ENCODE results near the gene JARID2. TPM values are rescaled to one million over a fixed set of nuclear protein-coding genes. Genes with fewer than 3 reads are reported as not detected.

The JARID2 gene
- polyA plus RNA-seq, 1 of the 3 experiments (the other 2 are of a cell fraction), result 3.4 TPM

DNA sequence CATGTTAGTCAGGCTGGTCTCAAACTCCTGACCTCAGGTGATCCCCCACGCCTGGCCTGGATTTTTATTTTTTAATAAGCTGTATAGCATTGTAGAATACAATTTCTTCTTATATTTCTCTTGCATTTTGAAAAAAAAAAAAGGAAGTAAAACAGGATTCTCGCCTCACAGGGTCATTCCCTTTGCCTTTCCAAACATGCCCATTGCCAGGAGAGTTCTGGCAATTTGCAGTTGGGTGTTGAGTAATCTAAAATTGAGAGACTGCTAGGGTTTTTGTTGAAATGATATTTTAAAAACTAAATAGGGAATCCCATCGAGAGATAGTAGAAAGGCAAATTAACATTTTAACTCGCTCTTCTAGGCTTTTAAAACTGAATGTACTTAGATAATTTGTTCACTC, 196.1 kb downstream of the JARID2 start:
- Histone ChIP-seq H3K36me3 (replicated peaks in 1 of 2; ENCODE audit: control insufficient read depth in 1 of 2, insufficient read depth in 2 of 2, low read length in 1 of 2) (no peaks in the 10 kb centered on the region), H3K4me2 (no peak overlapping the region), H3F3A (replicated peaks; ENCODE audit: insufficient read depth) (no peaks in the 10 kb centered on the region), H3K9ac (no peak overlapping the region), H3K79me2 (ENCODE audit: insufficient read depth) (0 out of 2 replicates have a peak, but pooled peaks cover 2% of the 10 kb centered on the region), H2AFZ (ENCODE audit: low read depth) (no peak overlapping the region), H3K4me1 (ENCODE audit: control insufficient read depth in 1 of 2, insufficient read depth in 2 of 2, low read depth in 1 of 2, low read length in 1 of 2) (peaks cover 22 to 46% of the 10 kb centered on the region in 2 experiments), H3K9me3 (no peaks in the 10 kb centered on the region), H4K20me1 (ENCODE audit: insufficient read depth) (no peaks in the 10 kb centered on the region), H3K9me2 (no peaks in the 10 kb centered on the region), H3K4me3 (ENCODE audit: low read depth in 2 of 2, low read length in 1 of 2) (no peak overlapping the region), H3K27ac (ENCODE audit: low read depth in 2 of 2, low read length in 1 of 2) (no peak overlapping the region), H3K27me3 (ENCODE audit: insufficient read depth) (no peaks in the 10 kb centered on the region)
- ChIA-PET CTCF (interaction anchor here (0.6 to 5.6 kb wide), 18 partner anchors 9 to 1232 kb away, joined by 3 to 56 read pairs (median 6); no protein-coding TSS in a partner anchor), POLR2A (interaction anchor here (0.6 kb wide), 1 partner anchor 15 kb away, joined by 4 read pairs; no protein-coding TSS in a partner anchor)
- no peak for TF ChIP-seq ELF1 (IDR thresholded peaks at IDR 0.05)
- no peak for TF ChIP-seq MXI1 (IDR thresholded peaks at IDR 0.05; ENCODE audit: low read depth, low read length)
- TF ChIP-seq NFIC (IDR thresholded peaks at IDR 0.05; ENCODE audit: borderline replicate concordance), result no peak
- TF ChIP-seq YY1 (IDR thresholded peaks at IDR 0.05; ENCODE audit: low read depth), result no peak
- no peak for TF ChIP-seq FOSL2 (IDR thresholded peaks at IDR 0.05; ENCODE audit: borderline replicate concordance, low read depth)
- no peak for TF ChIP-seq TCF12 (IDR thresholded peaks at IDR 0.05)
- TF ChIP-seq CHD2 (IDR thresholded peaks at IDR 0.05; ENCODE audit: low read length, partially characterized antibody), result no peak
- TF ChIP-seq FOXM1 (IDR thresholded peaks at IDR 0.05; ENCODE audit: low read depth), result no peak
- TF ChIP-seq, protein P1, sequence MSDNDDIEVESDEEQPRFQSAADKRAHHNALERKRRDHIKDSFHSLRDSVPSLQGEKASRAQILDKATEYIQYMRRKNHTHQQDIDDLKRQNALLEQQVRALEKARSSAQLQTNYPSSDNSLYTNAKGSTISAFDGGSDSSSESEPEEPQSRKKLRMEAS (IDR thresholded peaks at IDR 0.05; ENCODE audit: low read depth), result no peak
- TF ChIP-seq FOXJ3 (CRISPR knock-in tag; IDR thresholded peaks at IDR 0.05), result no peak
- no peak for TF ChIP-seq EP300 (IDR thresholded peaks at IDR 0.05; ENCODE audit: borderline replicate concordance in 1 of 2, low read depth in 1 of 2, low read length in 1 of 2)
- TF ChIP-seq, protein P2, sequence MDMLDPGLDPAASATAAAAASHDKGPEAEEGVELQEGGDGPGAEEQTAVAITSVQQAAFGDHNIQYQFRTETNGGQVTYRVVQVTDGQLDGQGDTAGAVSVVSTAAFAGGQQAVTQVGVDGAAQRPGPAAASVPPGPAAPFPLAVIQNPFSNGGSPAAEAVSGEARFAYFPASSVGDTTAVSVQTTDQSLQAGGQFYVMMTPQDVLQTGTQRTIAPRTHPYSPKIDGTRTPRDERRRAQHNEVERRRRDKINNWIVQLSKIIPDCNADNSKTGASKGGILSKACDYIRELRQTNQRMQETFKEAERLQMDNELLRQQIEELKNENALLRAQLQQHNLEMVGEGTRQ (IDR thresholded peaks at IDR 0.05; ENCODE audit: borderline replicate concordance, low read depth, low read length), result no peak
- no peak for TF ChIP-seq JUND (IDR thresholded peaks at IDR 0.05)
- no peak for TF ChIP-seq MEF2A (IDR thresholded peaks at IDR 0.05; ENCODE audit: borderline replicate concordance, low read depth)
- no peak for DNase-seq
- 92% methylated on average over 4 of the region's 4 CpGs for WGBS (ENCODE audit: low lambda C conversion rate)

DNA sequence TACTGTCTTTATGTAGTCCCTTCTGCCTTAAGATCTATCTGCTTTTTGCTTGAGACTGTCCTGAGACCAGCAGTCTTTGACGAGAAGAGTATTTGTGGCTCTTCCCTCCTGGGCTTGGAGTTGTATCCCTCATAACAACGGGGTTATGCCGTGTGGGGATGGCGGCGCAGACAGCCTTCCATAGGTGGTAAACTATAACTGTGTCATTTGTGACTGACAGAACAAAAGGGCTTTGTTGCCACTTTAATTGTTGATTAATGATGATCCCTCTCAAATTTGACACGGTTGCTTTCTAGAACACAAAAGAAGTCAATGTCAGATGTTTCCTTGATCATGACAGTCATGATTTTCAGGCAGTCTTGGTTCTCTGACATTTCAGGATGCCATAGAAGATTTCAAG, 196.6 kb downstream of the JARID2 start:
- H3K4me2 ChIP-seq, result no peak overlapping the region
- H4K20me1 ChIP-seq (ENCODE audit: insufficient read depth), result no peaks in the 10 kb centered on the region
- ChIA-PET POLR2A (interaction anchor here (0.6 kb wide), 1 partner anchor 14 kb away, joined by 4 read pairs; no protein-coding TSS in a partner anchor), CTCF (interaction anchor here (1.1 to 5.6 kb wide), 9 partner anchors 10 to 1231 kb away, joined by 3 to 56 read pairs (median 9); no protein-coding TSS in a partner anchor)
- H3K36me3 ChIP-seq (replicated peaks in 1 of 2; ENCODE audit: control insufficient read depth in 1 of 2, insufficient read depth in 2 of 2, low read length in 1 of 2), result no peaks in the 10 kb centered on the region
- no peak for DNase-seq
- no peak overlapping the region for H3K4me3 ChIP-seq (ENCODE audit: low read depth in 2 of 2, low read length in 1 of 2)
- no peaks in the 10 kb centered on the region for H3K27me3 ChIP-seq (ENCODE audit: insufficient read depth)
- no peak overlapping the region for H3K27ac ChIP-seq (ENCODE audit: low read depth in 2 of 2, low read length in 1 of 2)
- H3K79me2 ChIP-seq (ENCODE audit: insufficient read depth), result 0 out of 2 replicates have a peak, but pooled peaks cover 2% of the 10 kb centered on the region
- H3K9me2 ChIP-seq, result no peaks in the 10 kb centered on the region
- 100% methylated on average over 6 of the region's 6 CpGs for WGBS (ENCODE audit: low lambda C conversion rate)
- no peak overlapping the region for H3K9ac ChIP-seq
- no peaks in the 10 kb centered on the region for H3F3A ChIP-seq (replicated peaks; ENCODE audit: insufficient read depth)
- no peak overlapping the region for H2AFZ ChIP-seq (ENCODE audit: low read depth)
- H3K9me3 ChIP-seq, result no peaks in the 10 kb centered on the region
- peaks cover 22 to 46% of the 10 kb centered on the region in 2 experiments for H3K4me1 ChIP-seq (ENCODE audit: control insufficient read depth in 1 of 2, insufficient read depth in 2 of 2, low read depth in 1 of 2, low read length in 1 of 2)
- TF ChIP-seq, protein P3, sequence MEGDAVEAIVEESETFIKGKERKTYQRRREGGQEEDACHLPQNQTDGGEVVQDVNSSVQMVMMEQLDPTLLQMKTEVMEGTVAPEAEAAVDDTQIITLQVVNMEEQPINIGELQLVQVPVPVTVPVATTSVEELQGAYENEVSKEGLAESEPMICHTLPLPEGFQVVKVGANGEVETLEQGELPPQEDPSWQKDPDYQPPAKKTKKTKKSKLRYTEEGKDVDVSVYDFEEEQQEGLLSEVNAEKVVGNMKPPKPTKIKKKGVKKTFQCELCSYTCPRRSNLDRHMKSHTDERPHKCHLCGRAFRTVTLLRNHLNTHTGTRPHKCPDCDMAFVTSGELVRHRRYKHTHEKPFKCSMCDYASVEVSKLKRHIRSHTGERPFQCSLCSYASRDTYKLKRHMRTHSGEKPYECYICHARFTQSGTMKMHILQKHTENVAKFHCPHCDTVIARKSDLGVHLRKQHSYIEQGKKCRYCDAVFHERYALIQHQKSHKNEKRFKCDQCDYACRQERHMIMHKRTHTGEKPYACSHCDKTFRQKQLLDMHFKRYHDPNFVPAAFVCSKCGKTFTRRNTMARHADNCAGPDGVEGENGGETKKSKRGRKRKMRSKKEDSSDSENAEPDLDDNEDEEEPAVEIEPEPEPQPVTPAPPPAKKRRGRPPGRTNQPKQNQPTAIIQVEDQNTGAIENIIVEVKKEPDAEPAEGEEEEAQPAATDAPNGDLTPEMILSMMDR (IDR thresholded peaks at IDR 0.05), result no peak
- no peak for TF ChIP-seq ELF1 (IDR thresholded peaks at IDR 0.05)
- TF ChIP-seq CHD2 (IDR thresholded peaks at IDR 0.05; ENCODE audit: low read length, partially characterized antibody), result no peak
- no peak for TF ChIP-seq MXI1 (IDR thresholded peaks at IDR 0.05; ENCODE audit: low read depth, low read length)
- TF ChIP-seq GABPA (IDR thresholded peaks at IDR 0.05; ENCODE audit: low read depth), result no peak
- TF ChIP-seq RAD21 (IDR thresholded peaks at IDR 0.05; ENCODE audit: low read length), result no peak
- TF ChIP-seq, protein P1 (IDR thresholded peaks at IDR 0.05; ENCODE audit: low read depth), result no peak
- no peak for TF ChIP-seq TEAD4 (IDR thresholded peaks at IDR 0.05; ENCODE audit: borderline replicate concordance, insufficient read depth)
- TF ChIP-seq, protein P4, sequence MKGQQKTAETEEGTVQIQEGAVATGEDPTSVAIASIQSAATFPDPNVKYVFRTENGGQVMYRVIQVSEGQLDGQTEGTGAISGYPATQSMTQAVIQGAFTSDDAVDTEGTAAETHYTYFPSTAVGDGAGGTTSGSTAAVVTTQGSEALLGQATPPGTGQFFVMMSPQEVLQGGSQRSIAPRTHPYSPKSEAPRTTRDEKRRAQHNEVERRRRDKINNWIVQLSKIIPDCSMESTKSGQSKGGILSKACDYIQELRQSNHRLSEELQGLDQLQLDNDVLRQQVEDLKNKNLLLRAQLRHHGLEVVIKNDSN (IDR thresholded peaks at IDR 0.05; ENCODE audit: borderline replicate concordance, low read depth), result no peak
- TF ChIP-seq FOSL2 (IDR thresholded peaks at IDR 0.05; ENCODE audit: borderline replicate concordance, low read depth), result no peak
- no peak for TF ChIP-seq JUND (IDR thresholded peaks at IDR 0.05)
- TF ChIP-seq, protein P5, sequence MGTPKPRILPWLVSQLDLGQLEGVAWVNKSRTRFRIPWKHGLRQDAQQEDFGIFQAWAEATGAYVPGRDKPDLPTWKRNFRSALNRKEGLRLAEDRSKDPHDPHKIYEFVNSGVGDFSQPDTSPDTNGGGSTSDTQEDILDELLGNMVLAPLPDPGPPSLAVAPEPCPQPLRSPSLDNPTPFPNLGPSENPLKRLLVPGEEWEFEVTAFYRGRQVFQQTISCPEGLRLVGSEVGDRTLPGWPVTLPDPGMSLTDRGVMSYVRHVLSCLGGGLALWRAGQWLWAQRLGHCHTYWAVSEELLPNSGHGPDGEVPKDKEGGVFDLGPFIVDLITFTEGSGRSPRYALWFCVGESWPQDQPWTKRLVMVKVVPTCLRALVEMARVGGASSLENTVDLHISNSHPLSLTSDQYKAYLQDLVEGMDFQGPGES (IDR thresholded peaks at IDR 0.05; ENCODE audit: low read depth, low read length), result no peak
- TF ChIP-seq FOXM1 (IDR thresholded peaks at IDR 0.05; ENCODE audit: low read depth), result no peak
- TF ChIP-seq YY1 (IDR thresholded peaks at IDR 0.05; ENCODE audit: low read depth), result no peak

Measured in SK-N-SH (cell line).